ENCODE results near the gene DYNC2I2.

DNA sequence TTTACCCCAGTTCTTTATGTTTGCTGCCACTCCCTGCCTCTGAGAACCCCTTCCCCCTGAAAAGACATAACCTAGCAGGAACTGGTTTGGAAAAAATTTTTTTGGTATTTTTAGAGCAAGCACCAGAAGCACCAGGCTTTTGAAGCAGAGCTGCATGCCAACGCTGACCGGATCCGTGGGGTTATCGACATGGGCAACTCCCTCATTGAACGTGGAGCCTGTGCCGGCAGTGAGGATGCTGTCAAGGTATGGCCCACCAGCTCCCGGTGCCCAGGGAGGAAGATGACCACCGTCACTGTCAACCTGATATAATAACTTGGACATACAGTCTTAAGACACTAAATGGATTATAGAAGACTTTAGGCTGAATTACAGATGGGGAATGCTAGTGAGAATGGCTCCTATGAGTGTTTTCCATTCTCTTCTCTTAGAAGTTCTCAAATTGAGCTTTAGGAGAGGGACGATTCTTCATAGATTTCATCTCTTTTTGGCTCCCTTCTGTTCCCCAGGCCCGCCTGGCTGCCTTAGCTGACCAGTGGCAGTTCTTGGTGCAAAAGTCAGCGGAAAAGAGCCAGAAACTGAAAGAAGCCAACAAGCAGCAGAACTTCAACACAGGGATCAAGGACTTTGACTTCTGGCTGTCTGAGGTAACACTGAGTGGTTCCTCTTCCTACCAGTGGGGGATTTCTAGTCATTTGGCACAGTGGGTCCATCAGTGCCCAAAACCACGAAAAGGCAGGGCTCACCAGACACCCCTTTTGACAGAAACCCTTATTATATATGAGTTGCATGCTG, 44.9 kb downstream of the DYNC2I2 start:
- TF ChIP-seq POLR2AphosphoS5 (IDR thresholded peaks at IDR 0.05) (no peak), EZH2 (IDR thresholded peaks at IDR 0.05; ENCODE audit: borderline replicate concordance, insufficient read depth, low read length, poor library complexity, severe bottlenecking) (no peak)
- TF ChIP-seq, protein P1, sequence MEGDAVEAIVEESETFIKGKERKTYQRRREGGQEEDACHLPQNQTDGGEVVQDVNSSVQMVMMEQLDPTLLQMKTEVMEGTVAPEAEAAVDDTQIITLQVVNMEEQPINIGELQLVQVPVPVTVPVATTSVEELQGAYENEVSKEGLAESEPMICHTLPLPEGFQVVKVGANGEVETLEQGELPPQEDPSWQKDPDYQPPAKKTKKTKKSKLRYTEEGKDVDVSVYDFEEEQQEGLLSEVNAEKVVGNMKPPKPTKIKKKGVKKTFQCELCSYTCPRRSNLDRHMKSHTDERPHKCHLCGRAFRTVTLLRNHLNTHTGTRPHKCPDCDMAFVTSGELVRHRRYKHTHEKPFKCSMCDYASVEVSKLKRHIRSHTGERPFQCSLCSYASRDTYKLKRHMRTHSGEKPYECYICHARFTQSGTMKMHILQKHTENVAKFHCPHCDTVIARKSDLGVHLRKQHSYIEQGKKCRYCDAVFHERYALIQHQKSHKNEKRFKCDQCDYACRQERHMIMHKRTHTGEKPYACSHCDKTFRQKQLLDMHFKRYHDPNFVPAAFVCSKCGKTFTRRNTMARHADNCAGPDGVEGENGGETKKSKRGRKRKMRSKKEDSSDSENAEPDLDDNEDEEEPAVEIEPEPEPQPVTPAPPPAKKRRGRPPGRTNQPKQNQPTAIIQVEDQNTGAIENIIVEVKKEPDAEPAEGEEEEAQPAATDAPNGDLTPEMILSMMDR (IDR thresholded peaks at IDR 0.05; ENCODE audit: poor library complexity, severe bottlenecking) = no peak
